ENCODE data around the gene TREX2. TPM values are rescaled to one million over a fixed set of nuclear protein-coding genes. Genes with fewer than 3 reads are reported as not detected.

The TREX2 gene
- total and polyA plus RNA-seq, 2 experiments from 2014 or later: 0.81 to 1.7 TPM

GRCh38 chrX:153475751-153476281, 30.0 kb upstream of the TREX2 start:
- Histone ChIP-seq H3K36me3 (ENCODE audit: insufficient read depth) (no peaks in the 10 kb centered on the region), H3K4me3 (no peak overlapping the region), H3K27ac (ENCODE audit: low read depth) (no peak overlapping the region), H3K27me3 (ENCODE audit: insufficient read depth) (peaks cover 15% of the 10 kb centered on the region), H3K4me1 (ENCODE audit: insufficient read depth) (no peaks in the 10 kb centered on the region; the same call in 1 of the 2 replicates), H2AFZ (no peak overlapping the region), H3K4me2 (no peak overlapping the region), H3F3A (replicated peaks; ENCODE audit: low read depth) (no peaks in the 10 kb centered on the region), H3K79me2 (replicated peaks; ENCODE audit: insufficient read depth) (no peaks in the 10 kb centered on the region), H4K20me1 (replicated peaks; ENCODE audit: insufficient read depth) (no peaks in the 10 kb centered on the region), H3K9me2 (ENCODE audit: insufficient read depth) (no peaks in the 10 kb centered on the region)
- Mint-ChIP-seq H3K4me3 (no peak overlapping the region), H3K4me1 (peaks cover 17% of the 10 kb centered on the region; the same call in 2 of the 3 replicates), H3K27ac (no peak overlapping the region), H3K36me3 (ENCODE audit: low read depth) (no peaks in the 10 kb centered on the region), H3K27me3 (ENCODE audit: insufficient read depth, low read depth, poor library complexity) (peaks cover 22% of the 10 kb centered on the region), H3K9me3 (no peaks in the 10 kb centered on the region; the same call in 2 of the 3 replicates)
- no peak for DNase-seq (ENCODE audit: low spot score)
- no peak for ATAC-seq
- TF ChIP-seq CTCF (conservative IDR thresholded peaks at IDR 0.05; ENCODE audit: low read depth in 2 of 2) (no peak), NANOG (IDR thresholded peaks at IDR 0.05; ENCODE audit: borderline replicate concordance) (no peak), POLR2AphosphoS5 (IDR thresholded peaks at IDR 0.05; ENCODE audit: low read depth) (no peak), REST (IDR thresholded peaks at IDR 0.05; ENCODE audit: unreplicated experiment) (no peak), ZNF331 (CRISPR knock-in tag; IDR thresholded peaks at IDR 0.05; ENCODE audit: low read depth) (no peak), ETS1 (IDR thresholded peaks at IDR 0.05) (no peak), EZH2 (IDR thresholded peaks at IDR 0.05; ENCODE audit: low read depth, unreplicated experiment) (no peak), STAT1 (IDR thresholded peaks at IDR 0.05; ENCODE audit: unreplicated experiment) (no peak), CREB1 (CRISPR knock-in tag; IDR thresholded peaks at IDR 0.05; ENCODE audit: low read depth) (no peak), EZH2phosphoT487 (IDR thresholded peaks at IDR 0.05; ENCODE audit: unreplicated experiment) (no peak), ZNF114 (CRISPR knock-in tag; IDR thresholded peaks at IDR 0.05) (no peak), ZNF462 (CRISPR knock-in tag; IDR thresholded peaks at IDR 0.05) (no peak), JUNB (IDR thresholded peaks at IDR 0.05; ENCODE audit: unreplicated experiment) (no peak)

All from GM23338 (cell line).